OCI-LY3 (cell line): ENCODE results near the gene SPRED1.

ENCODE experiments used
- H2AFZ ChIP-seq: fragments of 200-600, 300-600 bp; shearing (Covaris generic); 2 replicates; pipeline ENCODE4 v1.6.0; 2014; ENCODE audit warnings: antibody characterized with exemption, low read depth, low read length
- H3K27ac ChIP-seq: fragments of 200-600, 300-600 bp; sonication (generic); 2 replicates; pipeline ENCODE4 v1.5.1; 2014; ENCODE audit warnings: mild to moderate bottlenecking, low read length, moderate library complexity, mixed read lengths
- H3K27me3 ChIP-seq: fragments of 200-600, 300-600 bp; sonication (generic); 2 replicates; pipeline ENCODE4 v1.6.1; 2014; ENCODE audit warnings: low read depth, low read length, mixed read lengths
- H3K36me3 ChIP-seq: fragments of 200-600, 300-600 bp; sonication (generic); replicated peaks from 2 replicates; pipeline ENCODE3; 2014; ENCODE audit warnings: low read depth, low read length, mixed read lengths
- H3K4me1 ChIP-seq: fragments of 300-600, 200-600 bp; sonication (generic); 2 replicates; pipeline ENCODE4 v1.6.1; 2014; ENCODE audit warnings: low read length, mixed read lengths
- H3K4me2 ChIP-seq: fragments of 200-600, 300-600 bp; sonication (generic); 2 replicates; pipeline ENCODE4 v1.6.1; 2014; ENCODE audit warnings: low read length, mixed read lengths
- H3K4me3 ChIP-seq: fragments of 300-600, 200-600 bp; sonication (generic); 2 replicates; pipeline ENCODE4 v1.5.1; 2014; ENCODE audit warnings: antibody characterized with exemption, mild to moderate bottlenecking, low read length, moderate library complexity
- H3K79me2 ChIP-seq: fragments of 300-600, 200-600 bp; shearing (Covaris generic); 2 replicates; pipeline ENCODE4 v1.6.1; 2014; ENCODE audit warnings: mild to moderate bottlenecking, low read length, mixed read lengths
- H3K9ac ChIP-seq: fragments of 300-600, 200-600 bp; shearing (Covaris generic); 2 replicates; pipeline ENCODE4 v1.6.0; 2014; ENCODE audit warnings: mild to moderate bottlenecking, low read length, moderate library complexity
- H3K9me3 ChIP-seq: fragments of 200-600, 300-600 bp; shearing (Covaris generic); 2 replicates; pipeline ENCODE4 v1.6.1; 2014; ENCODE audit warnings: low read length, mixed read lengths; ENCODE audit not compliant: insufficient read depth
- H4K20me1 ChIP-seq: fragments of 200-600, 300-600 bp; sonication (generic); 2 replicates; pipeline ENCODE4 v1.6.1; 2016; ENCODE audit warnings: low read length, mixed read lengths; ENCODE audit not compliant: insufficient read depth
- EZH2phosphoT487 ChIP-seq: fragments of 200-600 bp; shearing (Covaris generic); IDR thresholded peaks from 2 replicates; pipeline ENCODE4 v1.6.1; 2018; ENCODE audit warnings: antibody characterized with exemption, mixed run types, low read depth
- TF ChIP-seq, protein P1 (sequence below): fragments of 200-600, 300-600 bp; sonication (generic); IDR thresholded peaks from 2 replicates; pipeline ENCODE4 v1.5.1; 2014; ENCODE audit warnings: antibody characterized with exemption, low read length, low read depth

Gene SPRED1

GRCh38 chr15:38263251-38263650, 10.6 kb downstream of the SPRED1 start:
- Histone ChIP-seq H3K4me3 (no peak overlapping the region), H3K27ac (no peak overlapping the region), H4K20me1 (peaks cover 53% of the 10 kb centered on the region), H2AFZ (no peak overlapping the region), H3K4me2 (no peak overlapping the region), H3K79me2 (peaks cover 86% of the 10 kb centered on the region), H3K9me3 (no peaks in the 10 kb centered on the region), H3K36me3 (peaks cover 3% of the 10 kb centered on the region), H3K4me1 (no peaks in the 10 kb centered on the region), H3K9ac (no peak overlapping the region), H3K27me3 (no peaks in the 10 kb centered on the region)
- no peak for TF ChIP-seq EZH2phosphoT487
- TF ChIP-seq, protein P1, sequence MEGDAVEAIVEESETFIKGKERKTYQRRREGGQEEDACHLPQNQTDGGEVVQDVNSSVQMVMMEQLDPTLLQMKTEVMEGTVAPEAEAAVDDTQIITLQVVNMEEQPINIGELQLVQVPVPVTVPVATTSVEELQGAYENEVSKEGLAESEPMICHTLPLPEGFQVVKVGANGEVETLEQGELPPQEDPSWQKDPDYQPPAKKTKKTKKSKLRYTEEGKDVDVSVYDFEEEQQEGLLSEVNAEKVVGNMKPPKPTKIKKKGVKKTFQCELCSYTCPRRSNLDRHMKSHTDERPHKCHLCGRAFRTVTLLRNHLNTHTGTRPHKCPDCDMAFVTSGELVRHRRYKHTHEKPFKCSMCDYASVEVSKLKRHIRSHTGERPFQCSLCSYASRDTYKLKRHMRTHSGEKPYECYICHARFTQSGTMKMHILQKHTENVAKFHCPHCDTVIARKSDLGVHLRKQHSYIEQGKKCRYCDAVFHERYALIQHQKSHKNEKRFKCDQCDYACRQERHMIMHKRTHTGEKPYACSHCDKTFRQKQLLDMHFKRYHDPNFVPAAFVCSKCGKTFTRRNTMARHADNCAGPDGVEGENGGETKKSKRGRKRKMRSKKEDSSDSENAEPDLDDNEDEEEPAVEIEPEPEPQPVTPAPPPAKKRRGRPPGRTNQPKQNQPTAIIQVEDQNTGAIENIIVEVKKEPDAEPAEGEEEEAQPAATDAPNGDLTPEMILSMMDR, result no peak

- no peak overlapping the region for H3K9ac ChIP-seq
- TF ChIP-seq EZH2phosphoT487, result no peak
- TF ChIP-seq, protein P1, result no peak
These were observed 11.4 kb downstream of the SPRED1 start for GRCh38 chr15:38263996-38264395.

DNA sequence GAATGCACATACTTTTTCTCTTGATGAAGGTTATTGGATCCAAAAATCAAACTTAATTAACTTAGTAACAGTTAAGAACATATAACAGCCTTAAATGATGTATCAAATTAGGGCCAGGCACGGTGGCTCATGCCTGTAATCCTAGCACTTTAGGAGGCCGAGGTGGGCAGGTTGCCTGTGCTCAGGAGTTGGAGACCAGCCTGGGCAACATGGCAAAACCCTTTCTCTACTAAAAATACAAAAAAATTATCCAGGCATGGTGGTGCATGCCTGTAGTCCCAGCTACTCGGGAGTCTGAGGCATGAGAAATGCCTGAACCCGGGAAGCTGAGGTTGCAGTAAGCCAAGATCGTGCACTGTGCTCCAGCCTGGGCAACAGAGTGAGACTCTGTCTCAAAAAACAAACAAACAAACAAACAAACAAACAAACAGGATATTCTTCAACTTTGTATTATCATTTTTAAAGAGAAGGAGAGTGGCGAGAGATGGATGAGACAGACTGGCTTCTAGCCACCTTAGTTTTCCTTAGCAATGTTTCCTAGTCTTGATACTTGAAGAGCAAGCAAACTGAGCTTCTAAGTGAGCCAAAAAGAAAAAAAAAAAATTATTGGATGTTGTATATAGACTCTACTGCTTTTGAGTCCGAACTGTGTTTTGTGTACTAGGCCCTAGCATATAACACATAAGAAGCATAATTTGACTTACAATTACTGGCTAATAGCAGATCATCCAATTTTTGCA, 13.8 kb downstream of the SPRED1 start:
- no peaks in the 10 kb centered on the region for H3K27me3 ChIP-seq
- no peak overlapping the region for H3K4me3 ChIP-seq
- peaks cover 4% of the 10 kb centered on the region for H3K36me3 ChIP-seq
- TF ChIP-seq, protein P1, result no peak
- TF ChIP-seq EZH2phosphoT487, result no peak
- H3K9ac ChIP-seq, result no peak overlapping the region
- peaks cover 74% of the 10 kb centered on the region for H3K79me2 ChIP-seq
- H3K9me3 ChIP-seq, result no peaks in the 10 kb centered on the region
- H3K27ac ChIP-seq, result no peak overlapping the region
- H4K20me1 ChIP-seq, result peaks cover 41% of the 10 kb centered on the region
- no peak overlapping the region for H3K4me2 ChIP-seq
- H3K4me1 ChIP-seq, result no peaks in the 10 kb centered on the region
- H2AFZ ChIP-seq, result no peak overlapping the region

More at GRCh38 chr15:38263996-38264395, 11.4 kb downstream of the SPRED1 start:
- Histone ChIP-seq H3K4me1 (no peaks in the 10 kb centered on the region), H2AFZ (no peak overlapping the region), H3K9me3 (no peaks in the 10 kb centered on the region), H3K4me3 (no peak overlapping the region), H3K4me2 (no peak overlapping the region), H3K79me2 (peaks cover 82% of the 10 kb centered on the region), H3K27ac (no peak overlapping the region), H3K36me3 (peaks cover 4% of the 10 kb centered on the region), H3K27me3 (no peaks in the 10 kb centered on the region), H4K20me1 (peaks cover 49% of the 10 kb centered on the region)

DNA sequence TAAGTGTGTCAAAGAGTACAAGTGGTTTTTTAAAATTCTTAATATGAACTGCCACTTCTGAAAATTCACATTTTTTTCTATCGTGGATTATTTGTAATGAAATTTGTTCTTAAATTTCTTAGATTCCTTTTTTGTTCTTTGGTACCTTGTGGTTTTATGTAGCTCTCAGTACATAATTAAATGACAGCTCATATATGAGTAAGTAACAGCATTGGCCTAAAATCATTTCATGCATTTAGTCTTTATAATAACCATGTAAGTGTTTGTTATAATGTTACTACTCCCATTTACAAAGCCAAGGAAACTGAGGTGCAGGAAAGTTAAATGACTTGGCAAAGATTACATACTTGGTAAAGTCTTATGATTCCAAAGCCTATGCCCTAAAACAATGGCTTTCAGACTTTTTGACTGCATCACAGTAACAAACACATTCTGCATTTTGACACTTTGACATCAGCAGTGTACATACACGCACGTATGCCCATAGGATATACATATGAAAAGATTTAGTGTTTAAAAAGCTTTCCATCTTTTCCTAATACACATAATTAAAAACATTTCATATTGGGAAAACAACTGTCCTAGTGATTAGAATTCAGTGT, 14.9 kb downstream of the SPRED1 start:
- H3K79me2 ChIP-seq, result peaks cover 69% of the 10 kb centered on the region
- no peak overlapping the region for H3K4me2 ChIP-seq
- no peaks in the 10 kb centered on the region for H3K9me3 ChIP-seq
- H4K20me1 ChIP-seq, result peaks cover 33% of the 10 kb centered on the region
- no peaks in the 10 kb centered on the region for H3K27me3 ChIP-seq
- no peak overlapping the region for H2AFZ ChIP-seq
- no peak for TF ChIP-seq EZH2phosphoT487
- peaks cover 4% of the 10 kb centered on the region for H3K36me3 ChIP-seq
- H3K27ac ChIP-seq, result no peak overlapping the region
- H3K4me3 ChIP-seq, result no peak overlapping the region
- H3K4me1 ChIP-seq, result no peaks in the 10 kb centered on the region
- no peak overlapping the region for H3K9ac ChIP-seq
